HG03175 (cell line): ENCODE results near the gene KCTD5.

Experiments
- ATAC-seq: cut with Tn5 transposase; IDR thresholded peaks from one replicate; pipeline ENCODE4 v1.9.1; 2021; ENCODE audit warnings: mild to moderate bottlenecking, moderate library complexity; ENCODE audit not compliant: unreplicated experiment

KCTD5 gene

DNA sequence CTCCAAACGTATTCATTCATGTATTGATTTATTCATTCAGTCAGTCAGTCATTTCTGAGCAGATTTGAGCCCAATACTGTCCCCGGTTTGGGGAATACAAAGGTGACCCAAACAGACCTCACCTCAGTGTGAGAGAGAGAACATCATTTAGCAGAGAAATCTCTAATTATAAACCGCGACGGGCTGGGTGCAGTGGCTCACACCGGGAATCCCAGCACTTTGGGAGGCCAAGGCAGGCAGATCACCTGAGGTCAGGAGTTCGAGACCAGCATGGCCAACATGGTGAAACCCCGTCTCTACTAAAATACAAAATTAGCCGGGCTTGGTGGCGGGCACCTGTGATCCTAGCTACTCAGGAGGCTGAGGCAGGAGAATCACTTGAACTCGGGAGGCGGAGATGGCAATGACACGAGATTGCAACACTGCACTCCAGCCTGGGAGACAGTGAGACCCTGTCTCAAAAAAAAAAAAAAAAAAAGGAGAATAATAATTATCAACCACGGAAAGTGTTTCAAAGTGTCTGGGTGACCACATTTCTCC, 39.4 kb downstream of the KCTD5 start:
- peak; percentile 2 for ATAC-seq

DNA sequence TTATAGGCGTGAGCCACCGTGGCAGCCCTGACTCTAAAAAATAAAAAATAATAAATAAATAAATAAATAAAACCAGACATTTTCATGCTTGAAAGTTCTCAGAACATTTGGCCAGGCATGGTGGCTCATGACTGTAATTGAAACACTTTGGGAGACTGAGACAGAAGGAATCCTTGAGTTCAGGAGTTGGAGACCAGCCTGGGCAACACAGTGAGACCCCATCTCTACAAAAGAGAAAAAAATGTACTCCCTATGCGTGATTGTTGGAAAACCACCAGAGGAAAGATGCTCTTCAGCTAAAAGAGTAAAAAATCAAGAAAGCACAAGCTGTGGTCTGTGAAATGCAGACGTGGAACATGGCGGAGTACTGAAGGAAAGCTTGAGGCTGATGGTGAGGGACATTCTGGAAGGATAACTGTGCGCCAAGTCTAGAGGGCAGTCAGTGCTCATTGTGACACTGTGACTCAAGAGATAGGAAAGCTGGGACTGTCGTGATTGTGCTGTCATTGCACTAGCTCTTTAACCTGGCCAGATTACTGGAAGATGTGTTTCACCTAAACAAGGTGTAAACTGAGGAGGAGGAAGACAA, 41.9 kb downstream of the KCTD5 start:
- ATAC-seq = no peak

DNA sequence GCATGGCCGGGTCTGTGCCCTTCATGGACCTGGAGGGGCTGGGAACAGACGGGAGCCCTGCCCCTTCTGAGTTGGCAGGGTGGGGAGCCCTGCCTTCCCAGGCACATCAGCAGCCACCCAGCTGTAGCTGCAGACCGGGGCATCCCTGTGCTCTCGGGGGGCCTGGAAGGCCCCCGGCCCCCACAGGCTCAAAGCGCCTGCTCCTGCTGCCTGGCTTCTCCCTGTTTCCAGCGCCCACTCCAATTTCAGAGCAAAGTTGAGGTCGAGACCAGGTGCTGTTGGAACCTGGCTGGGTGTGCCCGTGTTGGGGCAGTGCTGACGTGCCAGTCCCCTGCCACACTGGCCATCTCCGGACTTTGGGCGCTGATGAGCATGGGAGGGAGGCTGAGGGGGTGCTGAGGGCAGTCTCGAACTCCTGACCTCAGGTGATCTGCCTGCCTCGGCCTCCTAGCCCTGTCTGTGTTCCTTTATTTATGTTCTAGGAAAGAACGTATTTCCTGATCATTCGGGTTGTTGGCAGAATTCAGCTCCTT, 42.6 kb downstream of the KCTD5 start:
- no peak for ATAC-seq

DNA sequence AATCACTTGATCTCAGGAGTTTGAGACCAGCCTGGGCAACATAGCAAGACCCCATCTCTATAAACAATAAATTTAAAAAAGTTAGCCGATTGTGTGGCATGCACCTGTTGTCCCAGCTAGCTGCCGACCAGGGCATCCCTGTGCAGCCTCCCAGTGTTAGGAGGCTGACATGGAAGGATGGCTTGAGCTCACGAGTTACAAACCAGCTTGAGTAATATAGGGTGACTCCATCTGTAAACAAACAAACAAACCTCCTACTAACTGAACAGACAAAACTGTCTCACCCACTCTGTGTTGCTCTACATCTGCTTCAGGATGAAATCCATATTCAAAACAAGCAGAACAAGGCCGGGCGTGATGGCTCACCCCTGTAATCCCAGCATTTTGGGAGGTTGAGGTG, 44.6 kb downstream of the KCTD5 start:
- no peak for ATAC-seq

DNA sequence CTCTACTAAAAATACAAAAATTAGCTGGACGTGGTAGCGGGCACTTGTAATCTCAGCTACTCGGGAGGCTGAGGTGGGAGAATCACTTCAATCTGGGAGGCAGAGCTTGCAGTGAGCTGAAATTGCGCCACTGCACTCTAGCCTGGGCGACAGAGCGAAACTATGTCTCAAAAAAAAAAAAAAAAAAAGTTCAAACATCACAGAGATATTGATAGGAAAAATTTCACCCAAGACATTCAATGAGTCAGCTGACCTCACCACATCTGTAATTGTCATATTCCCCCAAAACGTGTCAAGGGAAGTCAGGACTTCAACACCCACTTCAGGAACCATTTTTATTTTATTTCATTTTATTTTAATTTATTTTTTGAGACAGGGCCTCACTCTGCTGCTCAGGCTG, 45.7 kb downstream of the KCTD5 start:
- no peak for ATAC-seq

DNA sequence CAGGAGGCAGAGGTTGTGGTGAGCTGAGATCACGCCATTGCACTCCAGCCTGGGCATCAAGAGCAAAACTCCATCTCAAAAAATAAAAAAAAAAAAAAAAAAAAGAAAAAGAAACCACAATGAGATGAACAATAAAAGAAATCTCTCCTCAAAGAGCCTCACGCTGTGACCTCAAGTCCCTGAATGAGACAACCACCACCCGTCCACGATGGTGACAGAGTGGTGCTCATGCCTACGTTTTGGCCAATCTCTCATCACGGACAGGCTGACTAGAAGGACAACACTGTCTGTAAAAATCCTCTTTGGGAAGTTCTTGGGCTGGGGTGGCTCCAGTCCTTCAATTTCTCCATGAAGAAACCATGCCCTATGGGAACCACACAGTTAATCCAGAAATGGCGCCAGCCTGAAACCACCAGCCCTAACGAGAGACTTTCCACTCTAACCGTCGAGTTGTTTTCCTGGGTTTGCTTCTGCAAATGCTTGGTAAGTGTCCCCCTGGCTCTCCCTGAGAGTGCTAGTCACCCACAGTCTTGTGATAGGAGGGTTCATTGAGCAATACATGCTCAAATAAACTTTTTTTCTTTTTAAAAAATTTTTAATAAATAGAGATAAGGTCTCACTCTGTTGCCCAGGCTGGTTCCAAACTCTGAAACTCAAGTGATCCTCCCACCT, 52.7 kb downstream of the KCTD5 start:
- no peak for ATAC-seq

DNA sequence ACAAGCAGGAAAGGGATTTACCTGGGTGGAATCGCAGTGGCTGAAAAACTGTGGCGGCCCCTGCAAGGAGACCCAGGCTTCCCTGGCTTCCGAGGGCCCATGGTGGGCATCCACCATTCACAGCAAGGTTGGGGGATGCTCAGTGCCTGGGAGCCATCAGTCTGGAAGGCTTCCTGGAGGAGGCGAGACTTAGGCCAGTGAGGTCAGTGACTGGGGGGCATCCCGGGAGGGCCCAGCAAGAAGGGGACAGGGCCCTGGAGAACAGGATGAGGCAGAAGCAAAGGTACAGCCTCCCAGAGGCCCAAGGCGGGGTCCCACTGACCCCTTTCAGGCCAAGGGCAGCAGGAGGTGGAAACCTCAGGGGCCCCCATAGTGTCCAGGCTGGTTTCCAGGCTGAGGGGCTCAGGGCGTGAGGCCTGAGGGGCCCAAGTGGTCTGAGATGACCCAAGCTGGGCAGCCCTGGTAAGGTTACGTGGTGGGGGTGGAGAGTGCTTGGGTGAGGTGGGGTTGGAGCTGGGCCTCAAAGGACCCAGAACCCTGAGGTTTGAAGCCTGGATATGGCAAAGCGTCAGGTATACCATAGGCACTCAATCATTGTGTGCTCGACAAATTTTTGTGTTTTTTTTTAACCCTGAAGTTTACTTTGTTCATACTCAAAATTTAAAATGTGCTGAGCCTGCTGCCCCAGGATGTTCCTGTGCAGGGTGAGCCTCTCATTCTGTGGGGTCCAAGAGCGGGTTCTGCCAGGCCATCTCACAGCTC, 54.3 kb downstream of the KCTD5 start:
- ATAC-seq = no peak

DNA sequence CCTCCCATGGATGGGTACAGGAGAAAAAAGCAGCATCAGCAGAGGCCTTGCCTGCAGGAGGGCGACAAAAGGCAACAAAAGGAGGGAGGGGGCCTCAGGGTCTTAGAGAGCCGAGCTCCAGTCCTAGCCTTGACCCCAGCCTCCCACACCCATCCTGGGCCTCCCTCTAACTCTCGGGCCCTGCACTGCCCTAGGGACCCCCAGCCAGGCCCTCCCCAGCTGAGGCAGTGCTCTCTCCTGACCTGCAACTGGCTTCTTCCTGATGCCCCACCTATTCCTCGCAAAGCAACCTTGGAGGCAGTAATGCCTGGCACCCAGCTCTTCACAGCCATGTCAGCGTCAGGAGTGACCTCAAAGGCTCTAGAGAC, 54.9 kb downstream of the KCTD5 start:
- ATAC-seq = no peak

DNA sequence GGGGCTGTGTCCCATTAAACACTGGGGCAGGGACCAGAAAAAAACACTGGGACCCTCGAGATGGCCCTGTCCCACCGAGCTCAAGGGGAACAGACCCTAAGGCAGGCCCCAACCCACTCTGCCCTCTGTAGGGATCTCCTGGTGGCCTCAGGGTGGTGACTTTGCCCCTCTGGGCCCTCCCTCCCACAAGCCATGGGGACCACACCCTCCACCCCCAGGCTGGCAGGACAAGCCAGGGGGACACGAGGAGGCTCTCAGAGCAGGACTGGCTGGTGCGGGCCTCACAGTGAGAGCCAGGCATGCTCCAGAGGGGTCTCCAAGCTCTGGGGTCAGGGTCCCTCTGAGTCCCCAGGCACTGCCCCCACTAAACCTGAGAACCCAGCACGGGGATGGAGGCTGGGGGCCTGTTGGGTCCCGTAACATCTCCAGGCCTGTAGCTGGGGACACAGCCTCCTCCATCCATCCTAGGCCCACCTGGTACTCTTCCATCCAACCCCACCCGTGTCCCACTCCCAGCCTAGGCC, 55.6 kb downstream of the KCTD5 start:
- ATAC-seq = no peak

DNA sequence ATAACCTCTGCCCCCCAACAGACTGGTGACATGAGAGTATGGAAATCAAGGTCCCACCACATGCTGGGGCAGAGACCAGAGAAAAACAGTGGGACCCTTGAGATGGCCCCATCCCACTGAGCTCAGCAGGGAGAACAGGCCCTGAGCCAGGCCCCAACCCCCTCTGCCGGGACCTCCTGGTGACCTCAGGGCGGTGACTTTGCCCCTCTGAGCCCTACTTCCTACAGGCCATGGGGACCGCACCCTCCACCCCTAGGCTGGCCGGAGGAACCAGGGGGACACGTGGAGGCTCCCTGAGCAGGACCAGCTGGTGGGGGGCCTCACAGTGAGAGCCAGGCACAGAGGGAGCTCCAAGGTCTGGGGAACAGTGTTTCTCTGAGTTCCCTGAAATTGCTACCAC, 56.3 kb downstream of the KCTD5 start:
- ATAC-seq = no peak

DNA sequence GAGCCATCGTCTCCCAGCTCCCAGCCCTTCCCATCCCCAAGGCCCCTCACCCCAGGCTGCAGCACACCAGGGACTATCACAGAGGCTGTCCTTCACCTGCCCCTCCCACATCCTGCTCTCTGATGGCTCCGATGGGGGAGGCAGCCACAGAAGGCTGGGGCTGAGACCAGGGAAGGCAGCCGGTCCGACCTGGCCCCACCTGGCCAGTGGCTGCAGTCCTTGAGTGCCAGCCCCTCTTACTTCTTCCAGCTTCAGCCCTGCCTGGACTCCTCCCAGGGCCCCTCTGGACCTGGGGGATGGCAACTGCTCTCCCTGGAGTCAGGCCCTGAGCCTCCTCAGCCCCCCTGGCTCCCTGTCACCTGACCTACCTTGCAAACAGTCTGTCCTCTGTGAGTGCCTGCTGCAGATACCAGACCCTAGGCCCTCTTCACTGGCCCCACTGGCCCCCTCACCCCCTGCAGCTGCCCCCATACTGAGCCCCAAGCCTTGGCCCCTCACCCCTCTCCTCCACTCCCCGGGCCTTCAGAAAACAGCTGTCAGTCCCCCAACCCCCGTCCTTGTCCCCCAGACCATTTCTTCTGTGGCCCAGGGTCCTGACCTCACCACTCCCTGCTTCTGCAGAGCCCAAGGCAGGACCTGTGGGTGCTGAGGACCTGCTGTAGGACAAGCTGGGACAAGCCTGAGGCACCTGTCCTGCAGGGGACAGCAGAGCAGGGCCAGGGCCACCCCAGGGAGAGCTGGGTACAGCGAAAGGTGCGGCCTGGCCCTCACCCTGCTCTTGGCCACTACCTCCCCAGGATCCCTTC, 57.5 kb downstream of the KCTD5 start:
- ATAC-seq = no peak

DNA sequence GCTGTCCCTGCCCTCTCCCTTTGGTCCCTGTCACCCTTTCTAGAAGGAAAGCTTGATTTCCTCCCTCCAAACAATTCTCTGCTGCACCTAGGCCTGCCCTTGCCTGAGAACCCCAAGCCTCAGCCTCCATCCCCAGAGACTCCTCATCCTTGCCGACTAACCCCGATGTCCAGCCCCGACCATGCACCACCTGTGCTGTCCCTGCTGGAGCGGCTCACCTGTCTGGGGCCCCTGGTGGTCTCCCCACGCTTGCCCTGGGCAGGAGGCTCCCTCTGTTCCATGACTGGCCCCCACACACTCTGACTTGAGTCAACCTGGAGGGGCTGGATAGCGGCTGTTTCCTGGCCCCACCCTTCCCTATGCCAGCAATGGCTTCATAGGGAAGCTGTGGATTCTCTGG, 58.2 kb downstream of the KCTD5 start:
- ATAC-seq = no peak

DNA sequence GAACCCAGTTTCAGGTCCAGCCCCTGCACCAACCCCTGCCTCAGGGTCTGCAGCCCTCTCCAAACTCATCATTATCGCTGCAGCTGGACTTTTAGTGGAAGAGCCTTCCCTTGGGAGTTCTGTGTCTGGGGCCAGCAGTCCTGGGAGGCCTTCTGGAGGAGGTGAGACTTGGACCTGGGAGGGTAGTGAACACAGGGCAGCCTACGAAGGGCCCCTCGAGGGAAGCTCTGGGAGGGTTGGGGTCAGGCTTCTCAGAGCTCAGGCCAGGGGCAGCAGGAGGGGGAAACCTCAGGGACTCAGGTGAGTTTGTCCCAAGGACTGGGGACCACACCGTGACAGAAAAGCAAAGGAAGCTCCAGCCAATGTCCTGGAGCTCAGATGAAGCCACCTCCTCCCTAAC, 58.8 kb downstream of the KCTD5 start:
- no peak for ATAC-seq

DNA sequence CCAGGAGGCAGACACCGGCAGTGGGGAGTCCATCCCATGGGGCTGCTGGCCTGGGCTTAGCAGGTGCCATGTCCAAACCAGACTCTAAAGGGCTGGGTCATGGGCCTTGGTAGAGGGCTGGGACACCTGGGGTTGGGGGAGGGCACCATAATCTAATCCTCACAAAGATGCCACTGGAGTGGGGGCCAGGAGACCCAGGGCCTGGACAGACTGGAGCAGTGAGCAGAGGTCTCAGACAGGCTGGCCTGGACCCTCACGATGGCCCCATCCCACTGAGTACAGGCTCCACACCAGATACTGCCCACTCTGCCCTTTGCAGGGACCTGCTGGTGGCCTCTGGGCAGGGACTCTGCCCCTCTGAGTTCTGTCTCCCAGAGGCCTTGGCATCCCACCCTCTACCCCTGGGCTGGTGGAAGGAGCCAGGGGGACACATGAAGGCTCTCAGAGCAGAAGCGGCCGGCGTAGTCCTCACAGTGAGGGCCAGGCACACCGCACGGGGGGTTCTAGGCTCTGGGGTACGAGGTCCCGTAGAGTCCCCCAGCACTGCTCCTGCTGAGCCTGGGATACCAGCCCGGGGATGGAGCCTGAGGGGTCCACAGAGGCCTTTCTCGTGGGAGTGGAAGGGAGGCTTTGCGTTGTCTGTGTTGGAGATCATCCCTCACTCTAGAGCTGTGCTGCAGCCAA, 60.1 kb downstream of the KCTD5 start:
- ATAC-seq = no peak

DNA sequence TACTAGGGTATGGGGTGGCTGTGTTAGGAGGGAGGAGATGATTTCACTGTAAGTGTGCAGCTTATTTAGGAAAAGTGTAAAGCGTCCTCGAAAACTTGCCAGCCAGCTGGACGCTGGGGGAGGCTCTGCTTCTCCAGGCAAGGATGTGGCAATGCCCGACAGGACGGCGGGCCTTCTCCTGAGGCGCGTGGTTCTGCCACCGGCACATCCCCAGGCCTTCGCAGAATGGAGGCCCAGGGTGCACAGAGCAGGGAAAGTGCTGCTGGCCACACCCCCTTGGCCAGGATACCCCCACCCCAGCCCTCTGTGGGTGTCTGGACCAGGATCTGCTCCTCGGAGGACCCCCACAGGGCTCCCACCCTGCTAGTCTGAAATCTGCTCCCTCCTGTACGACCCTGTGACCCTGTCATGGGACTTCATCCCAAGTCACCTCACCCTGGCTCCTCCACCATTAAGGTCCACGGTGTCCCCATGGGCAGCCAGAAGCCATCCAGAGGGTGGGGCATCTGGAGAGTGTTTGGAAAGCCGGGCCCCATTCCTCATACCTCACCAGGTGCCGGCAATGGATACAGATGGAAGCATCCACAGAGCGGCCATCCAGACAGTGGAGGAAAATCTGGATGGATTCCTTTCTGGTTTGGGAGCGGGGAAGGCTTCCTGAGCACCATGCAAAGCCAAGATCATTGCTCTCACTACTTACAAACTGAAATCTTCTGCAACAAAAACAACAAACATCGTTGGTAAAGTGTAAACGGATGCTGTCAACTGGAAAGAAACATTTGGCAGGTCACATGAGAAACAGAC, 60.9 kb downstream of the KCTD5 start:
- no peak for ATAC-seq

DNA sequence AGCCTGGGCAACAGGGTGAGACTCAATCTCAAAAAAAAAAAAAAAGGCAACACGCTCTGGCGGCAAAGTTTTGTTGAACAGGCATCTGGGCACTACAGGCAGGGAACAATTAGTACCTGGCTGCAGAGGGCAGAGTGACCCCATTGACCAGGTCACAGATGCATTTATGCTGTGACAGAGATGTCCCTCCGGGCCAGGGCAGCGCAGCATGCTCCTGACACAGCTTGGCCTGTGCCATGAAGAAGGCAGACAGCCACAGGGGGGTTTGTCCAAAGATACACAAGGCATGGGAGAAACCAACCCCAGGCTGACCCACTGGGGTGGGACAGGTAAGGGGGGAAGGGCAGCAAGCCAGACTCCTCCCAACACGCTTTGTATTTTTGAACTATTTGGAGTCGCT, 62.4 kb downstream of the KCTD5 start:
- no peak for ATAC-seq

DNA sequence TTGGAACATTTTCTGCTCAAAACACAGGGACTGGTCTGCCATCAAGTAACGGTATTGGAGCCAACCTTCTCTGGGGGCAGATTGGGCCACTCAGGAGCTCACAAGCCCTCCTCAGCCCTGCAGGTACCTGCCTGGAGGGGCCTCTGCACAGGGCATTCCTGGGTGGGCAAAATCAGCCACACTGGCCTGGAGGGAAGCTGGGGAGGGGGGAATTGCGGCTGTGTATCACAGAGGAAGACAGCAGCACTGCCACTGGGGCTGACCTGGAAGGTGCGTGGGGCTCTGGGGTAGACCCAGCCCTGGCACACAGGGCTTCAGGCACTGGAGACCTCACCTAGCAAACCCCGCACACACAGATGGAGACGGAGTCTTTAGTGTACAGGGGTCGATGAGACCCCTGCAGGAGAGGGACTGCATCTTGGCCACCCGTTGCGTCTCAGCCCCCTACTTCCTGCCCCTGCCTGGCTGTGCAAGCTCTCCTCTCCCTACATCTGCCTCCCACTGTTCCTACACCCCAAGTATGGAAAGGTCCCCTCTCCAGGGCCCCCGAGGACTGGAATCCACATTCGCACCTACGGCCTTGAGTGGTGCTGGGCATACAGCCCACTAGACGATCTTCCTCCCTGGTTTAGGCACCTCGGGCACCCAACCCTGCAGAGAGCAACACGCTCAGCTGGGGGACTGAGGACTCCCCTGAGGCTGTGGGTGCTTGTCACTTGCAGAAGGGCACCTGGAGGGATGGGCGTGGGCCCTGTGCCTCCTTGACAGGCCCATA, 63.0 kb downstream of the KCTD5 start:
- ATAC-seq = no peak

DNA sequence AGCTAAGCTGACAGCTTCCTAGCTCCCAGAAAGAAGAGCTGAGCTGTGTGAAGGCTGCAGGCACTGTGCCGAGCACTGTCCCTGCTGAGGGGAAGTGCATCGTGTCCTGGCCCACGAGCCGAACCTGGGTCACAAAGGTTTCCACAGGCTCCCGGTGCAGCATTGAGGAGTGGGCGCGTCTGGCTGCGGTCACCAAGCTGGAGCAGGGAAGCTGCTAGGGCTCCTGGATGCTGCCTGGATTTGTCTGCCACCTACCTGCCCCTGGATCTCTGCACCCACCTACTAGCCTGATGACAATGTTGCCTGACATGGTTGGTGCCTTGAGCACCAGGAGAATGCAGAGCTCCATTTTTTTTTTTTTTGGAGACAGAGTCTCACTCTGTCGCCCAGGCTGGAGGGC, 63.6 kb downstream of the KCTD5 start:
- ATAC-seq = no peak
